K562 (cell line): ENCODE results near the gene CACNB2.

Experiments used
- CTCF ChIP-seq, 3 experiments: IDR thresholded peaks in 2 of 3; conservative IDR thresholded peaks in 1 of 3; 2 replicates each; pipeline ENCODE4 v1.5.1; 2011 to 2012; ENCODE audit warnings: low read length in 3 of 3, mild to moderate bottlenecking in 3 of 3, control low read depth in 2 of 3, improper control_type of control experiment in 1 of 3, inconsistent platforms in 1 of 3, low read depth in 1 of 3, mixed read lengths in 1 of 3, moderate library complexity in 1 of 3; ENCODE audit not compliant: insufficient read depth in 2 of 3
- EZH2 ChIP-seq: IDR thresholded peaks from 2 replicates; pipeline ENCODE4 v1.6.1; 2012; ENCODE audit warnings: low read depth, mild to moderate bottlenecking, inconsistent platforms, low read length, borderline replicate concordance
- FOXA3 ChIP-seq, 2 experiments: fragments of 450-650 bp in 1 of 2; sonication (generic) in 1 of 2; formaldehyde crosslinking; IDR thresholded peaks in 1 of 2; conservative IDR thresholded peaks in 1 of 2; 2 replicates each; pipeline versions ENCODE4 v1.4.0 to v1.8.0; 2020 to 2022; ENCODE audit warnings: mild to moderate bottlenecking in 2 of 2, missing genetic modification reagents in 1 of 2
- MAFF ChIP-seq: IDR thresholded peaks from 2 replicates; pipeline ENCODE4 v1.6.1; 2012; ENCODE audit warnings: low read length, improper control_type of control experiment
- PCBP2 ChIP-seq: fragments of 200-400 bp; formaldehyde crosslinking; IDR thresholded peaks from 2 replicates; pipeline ENCODE4 v1.6.1; 2018; ENCODE audit warnings: low read length, low read depth, mild to moderate bottlenecking, moderate library complexity; ENCODE audit not compliant: poor library complexity, severe bottlenecking
- POLR2AphosphoS5 ChIP-seq: IDR thresholded peaks from 2 replicates; pipeline ENCODE4 v1.6.1; 2011; ENCODE audit warnings: mild to moderate bottlenecking, low read depth, low read length, moderate library complexity; ENCODE audit not compliant: control insufficient read depth, insufficient read depth
- RFX5 ChIP-seq: IDR thresholded peaks from 2 replicates; pipeline ENCODE4 v1.6.1; 2011; ENCODE audit warnings: low read depth, mild to moderate bottlenecking, improper control_type of control experiment, low read length
- USF1 ChIP-seq: sonication (generic); formaldehyde crosslinking; IDR thresholded peaks from 2 replicates; pipeline ENCODE4 v1.9.0; 2022; ENCODE audit warnings: mild to moderate bottlenecking, missing genetic modification reagents
- ZBTB7A ChIP-seq: IDR thresholded peaks from 2 replicates; pipeline ENCODE4 v1.6.1; 2011; ENCODE audit warnings: low read depth, mild to moderate bottlenecking, low read length, moderate library complexity, borderline replicate concordance; ENCODE audit not compliant: control insufficient read depth
- ZNF24 ChIP-seq: fragments of 450-650 bp; IDR thresholded peaks from 2 replicates; pipeline ENCODE4 v1.6.1; 2016
- ZNF77 ChIP-seq: fragments of 250-450 bp; sonication (Bioruptor Pico); IDR thresholded peaks from 2 replicates; pipeline ENCODE4 v1.5.0; 2020

- no peak for TF ChIP-seq CTCF (IDR thresholded peaks at IDR 0.05 in 2 of 3, conservative IDR thresholded peaks at IDR 0.05 in 1 of 3; ENCODE audit: insufficient read depth in 2 of 3, low read depth in 1 of 3, low read length in 3 of 3)
- no peak for TF ChIP-seq USF1 (CRISPR knock-in tag)
- no peak for TF ChIP-seq ZBTB7A
- no peak for TF ChIP-seq ZNF24
- no peak for TF ChIP-seq EZH2
- no peak for TF ChIP-seq FOXA3 (CRISPR knock-in tag; conservative IDR thresholded peaks at IDR 0.05 in 1 of 2, IDR thresholded peaks at IDR 0.05 in 1 of 2)
- no peak for TF ChIP-seq RFX5
- TF ChIP-seq MAFF = no peak
- TF ChIP-seq POLR2AphosphoS5 = no peak
- TF ChIP-seq ZNF77 (CRISPR knock-in tag) = no peak
- TF ChIP-seq PCBP2 = no peak
Observed at GRCh38 chr10:18523025-18523424, 382.8 kb downstream of the CACNB2 start.
